ENCODE data around the gene ZDHHC18.

The ZDHHC18 gene

GRCh38 chr1:26827663-26828062 lies 1.2 kb downstream of the ZDHHC18 start:
- TF ChIP-seq TAF1 (IDR thresholded peaks at IDR 0.05; ENCODE audit: borderline replicate concordance, insufficient read depth, low read length), result no peak
- no peak for TF ChIP-seq SIN3A (IDR thresholded peaks at IDR 0.05; ENCODE audit: borderline replicate concordance, insufficient read depth, low read length)
- TF ChIP-seq POLR2AphosphoS5 (IDR thresholded peaks at IDR 0.05; ENCODE audit: low read depth, low read length), result no peak
- no peak for TF ChIP-seq REST (IDR thresholded peaks at IDR 0.05; ENCODE audit: insufficient read depth in 1 of 2, low read depth in 2 of 2, low read length in 2 of 2)
- TF ChIP-seq FOXP2 (optimal IDR thresholded peaks at IDR 0.05; ENCODE audit: borderline replicate concordance, extremely low read depth, extremely low read length, insufficient read depth), result no peak

- no peak for TF ChIP-seq POLR2AphosphoS5 (IDR thresholded peaks at IDR 0.05; ENCODE audit: low read depth, low read length)
- no peak for TF ChIP-seq REST (IDR thresholded peaks at IDR 0.05; ENCODE audit: insufficient read depth in 1 of 2, low read depth in 2 of 2, low read length in 2 of 2)
- no peak for TF ChIP-seq TAF1 (IDR thresholded peaks at IDR 0.05; ENCODE audit: borderline replicate concordance, insufficient read depth, low read length)
- TF ChIP-seq FOXP2 (optimal IDR thresholded peaks at IDR 0.05; ENCODE audit: borderline replicate concordance, extremely low read depth, extremely low read length, insufficient read depth), result no peak
- no peak for TF ChIP-seq SIN3A (IDR thresholded peaks at IDR 0.05; ENCODE audit: borderline replicate concordance, insufficient read depth, low read length)
These were observed 2.0 kb downstream of the ZDHHC18 start for GRCh38 chr1:26828411-26828991.

GRCh38 chr1:26829184-26829911 lies 2.9 kb downstream of the ZDHHC18 start:
- TF ChIP-seq SIN3A (IDR thresholded peaks at IDR 0.05; ENCODE audit: borderline replicate concordance, insufficient read depth, low read length) (no peak), FOXP2 (optimal IDR thresholded peaks at IDR 0.05; ENCODE audit: borderline replicate concordance, extremely low read depth, extremely low read length, insufficient read depth) (no peak), REST (IDR thresholded peaks at IDR 0.05; ENCODE audit: insufficient read depth in 1 of 2, low read depth in 2 of 2, low read length in 2 of 2) (no peak), TAF1 (IDR thresholded peaks at IDR 0.05; ENCODE audit: borderline replicate concordance, insufficient read depth, low read length) (no peak), POLR2AphosphoS5 (IDR thresholded peaks at IDR 0.05; ENCODE audit: low read depth, low read length) (no peak)

- TF ChIP-seq REST (IDR thresholded peaks at IDR 0.05; ENCODE audit: insufficient read depth in 1 of 2, low read depth in 2 of 2, low read length in 2 of 2) (no peak), POLR2AphosphoS5 (IDR thresholded peaks at IDR 0.05; ENCODE audit: low read depth, low read length) (no peak), TAF1 (IDR thresholded peaks at IDR 0.05; ENCODE audit: borderline replicate concordance, insufficient read depth, low read length) (no peak), SIN3A (IDR thresholded peaks at IDR 0.05; ENCODE audit: borderline replicate concordance, insufficient read depth, low read length) (no peak), FOXP2 (optimal IDR thresholded peaks at IDR 0.05; ENCODE audit: borderline replicate concordance, extremely low read depth, extremely low read length, insufficient read depth) (no peak)
These were observed 4.6 kb downstream of the ZDHHC18 start for GRCh38 chr1:26831059-26831458.
